ENCODE measurements around the gene WDR18.

- no peak for TF ChIP-seq CTCF (conservative IDR thresholded peaks at IDR 0.05; ENCODE audit: low read depth in 2 of 2)
- TF ChIP-seq ETS1 (IDR thresholded peaks at IDR 0.05) = no peak
- TF ChIP-seq EZH2 (IDR thresholded peaks at IDR 0.05; ENCODE audit: low read depth, unreplicated experiment) = no peak
- no peak for TF ChIP-seq REST (IDR thresholded peaks at IDR 0.05; ENCODE audit: unreplicated experiment)
- TF ChIP-seq POLR2AphosphoS5 (IDR thresholded peaks at IDR 0.05; ENCODE audit: low read depth) = no peak
- no peak for TF ChIP-seq CREB1 (CRISPR knock-in tag; IDR thresholded peaks at IDR 0.05; ENCODE audit: low read depth)
- TF ChIP-seq NANOG (IDR thresholded peaks at IDR 0.05; ENCODE audit: borderline replicate concordance) = no peak
- TF ChIP-seq EZH2phosphoT487 (IDR thresholded peaks at IDR 0.05; ENCODE audit: unreplicated experiment) = no peak
- TF ChIP-seq ZNF114 (CRISPR knock-in tag; IDR thresholded peaks at IDR 0.05) = no peak
Measured at GRCh38 chr19:972281-972680, 11.9 kb upstream of the WDR18 start.
